Hepatocyte (in vitro differentiated cells): ENCODE data around the gene RPL10A.

ENCODE experiments used
- EZH2 ChIP-seq: fragments of 200-600 bp; sonication (generic); IDR thresholded peaks from 2 replicates; pipeline ENCODE4 v1.6.1; 2016; ENCODE audit warnings: antibody characterized with exemption, mild to moderate bottlenecking, borderline replicate concordance
- EZH2phosphoT487 ChIP-seq: fragments of 200-600 bp; sonication (generic); IDR thresholded peaks from one replicate; pipeline ENCODE4 v1.6.1; 2018; ENCODE audit warnings: antibody characterized with exemption, mild to moderate bottlenecking, low read depth, moderate library complexity; ENCODE audit not compliant: unreplicated experiment, severe bottlenecking
- TF ChIP-seq, protein P1 (sequence below): fragments of 200-600 bp; sonication (generic); IDR thresholded peaks from 2 replicates; pipeline ENCODE4 v1.5.1; 2016; ENCODE audit warnings: antibody characterized with exemption, mild to moderate bottlenecking; ENCODE audit not compliant: poor library complexity

- TF ChIP-seq, protein P1, sequence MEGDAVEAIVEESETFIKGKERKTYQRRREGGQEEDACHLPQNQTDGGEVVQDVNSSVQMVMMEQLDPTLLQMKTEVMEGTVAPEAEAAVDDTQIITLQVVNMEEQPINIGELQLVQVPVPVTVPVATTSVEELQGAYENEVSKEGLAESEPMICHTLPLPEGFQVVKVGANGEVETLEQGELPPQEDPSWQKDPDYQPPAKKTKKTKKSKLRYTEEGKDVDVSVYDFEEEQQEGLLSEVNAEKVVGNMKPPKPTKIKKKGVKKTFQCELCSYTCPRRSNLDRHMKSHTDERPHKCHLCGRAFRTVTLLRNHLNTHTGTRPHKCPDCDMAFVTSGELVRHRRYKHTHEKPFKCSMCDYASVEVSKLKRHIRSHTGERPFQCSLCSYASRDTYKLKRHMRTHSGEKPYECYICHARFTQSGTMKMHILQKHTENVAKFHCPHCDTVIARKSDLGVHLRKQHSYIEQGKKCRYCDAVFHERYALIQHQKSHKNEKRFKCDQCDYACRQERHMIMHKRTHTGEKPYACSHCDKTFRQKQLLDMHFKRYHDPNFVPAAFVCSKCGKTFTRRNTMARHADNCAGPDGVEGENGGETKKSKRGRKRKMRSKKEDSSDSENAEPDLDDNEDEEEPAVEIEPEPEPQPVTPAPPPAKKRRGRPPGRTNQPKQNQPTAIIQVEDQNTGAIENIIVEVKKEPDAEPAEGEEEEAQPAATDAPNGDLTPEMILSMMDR: no peak
- TF ChIP-seq EZH2: no peak
- TF ChIP-seq EZH2phosphoT487: no peak
Measured at GRCh38 chr6:35500782-35501181, 32.6 kb downstream of the RPL10A start.
